ENCODE results near the gene PCA3.

PCA3 gene

GRCh38 chr9:76758476-76758875 is 5.8 kb upstream of the PCA3 start:
- DNase-seq: no peak

DNA sequence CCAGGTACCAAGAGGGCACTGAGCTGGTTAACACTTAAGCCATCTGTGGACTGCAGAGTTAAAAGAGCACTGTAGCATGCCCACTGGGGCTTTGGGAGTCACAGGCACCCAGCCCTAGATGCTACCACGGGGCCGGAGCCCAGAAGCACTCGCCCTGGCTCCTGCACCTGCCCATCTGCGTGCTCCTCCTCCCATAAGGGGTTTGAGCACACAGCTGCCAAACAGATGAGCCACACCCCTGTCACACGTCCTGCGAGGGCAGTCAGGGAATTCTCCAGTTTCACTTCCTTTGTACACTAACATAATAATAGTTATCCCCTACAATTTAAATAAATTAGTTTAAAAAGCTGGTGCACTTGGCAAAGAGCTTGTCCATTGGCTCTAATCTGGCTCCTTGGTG is 4.5 kb upstream of the PCA3 start:
- no peak for DNase-seq

- no peak for DNase-seq
Observed at GRCh38 chr9:76761448-76761847, 2.8 kb upstream of the PCA3 start.

DNA sequence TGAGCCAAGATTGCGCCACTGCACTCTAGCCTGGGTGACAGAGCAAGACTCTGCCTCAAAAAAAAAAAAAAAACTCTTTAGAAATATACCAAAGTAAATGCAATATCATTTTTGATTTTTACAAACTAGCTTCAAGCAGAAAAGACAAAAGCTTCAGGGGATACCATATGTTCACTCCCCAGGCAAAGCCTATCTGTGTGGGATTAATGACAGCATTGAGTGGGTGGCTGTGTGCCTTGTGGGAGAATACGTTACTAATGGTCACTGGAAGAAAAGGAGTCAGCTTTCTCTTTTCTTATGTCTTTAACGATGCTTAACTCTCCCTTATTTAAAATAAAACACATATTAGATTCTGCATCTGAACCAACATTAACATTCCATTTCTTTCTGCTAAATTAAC is 1.9 kb downstream of the PCA3 start:
- no peak for DNase-seq

DNA sequence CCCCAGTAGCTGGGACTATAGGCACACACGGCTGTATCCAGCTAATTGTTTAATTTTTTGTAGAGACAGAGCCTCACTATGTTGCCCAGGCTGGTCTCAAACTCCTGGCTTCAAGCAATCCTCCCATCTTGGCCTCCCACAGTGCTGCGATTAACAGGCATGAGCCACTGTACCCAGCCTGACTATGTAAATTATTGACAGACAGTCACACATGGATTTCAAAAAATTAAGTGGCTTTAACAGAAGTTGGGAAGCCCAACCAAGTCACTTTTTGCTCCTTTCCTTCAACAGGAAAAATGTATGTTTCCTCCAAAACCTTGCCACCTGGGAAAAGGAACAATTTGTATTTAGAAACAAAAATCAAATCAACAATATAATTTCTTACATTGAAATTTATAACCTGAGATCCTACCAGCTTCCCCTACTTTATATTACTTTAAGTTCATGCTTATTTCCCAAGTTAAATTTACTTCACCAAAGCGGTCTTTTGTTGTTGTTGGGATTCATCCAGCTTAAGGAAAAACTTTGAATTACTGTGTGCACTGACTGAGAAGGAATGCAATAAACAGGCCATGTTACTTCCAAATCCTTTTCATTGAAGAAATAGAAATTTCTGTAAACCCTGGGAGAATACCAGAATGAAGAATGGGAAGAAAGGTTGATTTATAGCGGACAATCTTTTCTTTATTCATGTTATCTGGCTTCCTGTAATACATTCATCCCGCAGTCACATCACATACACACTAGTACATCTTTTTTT is 8.6 kb downstream of the PCA3 start:
- no peak for DNase-seq

DNA sequence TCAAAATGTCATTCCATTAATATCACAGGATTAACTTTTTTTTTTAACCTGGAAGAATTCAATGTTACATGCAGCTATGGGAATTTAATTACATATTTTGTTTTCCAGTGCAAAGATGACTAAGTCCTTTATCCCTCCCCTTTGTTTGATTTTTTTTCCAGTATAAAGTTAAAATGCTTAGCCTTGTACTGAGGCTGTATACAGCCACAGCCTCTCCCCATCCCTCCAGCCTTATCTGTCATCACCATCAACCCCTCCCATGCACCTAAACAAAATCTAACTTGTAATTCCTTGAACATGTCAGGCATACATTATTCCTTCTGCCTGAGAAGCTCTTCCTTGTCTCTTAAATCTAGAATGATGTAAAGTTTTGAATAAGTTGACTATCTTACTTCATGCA is 20.6 kb downstream of the PCA3 start:
- no peak for DNase-seq

DNA sequence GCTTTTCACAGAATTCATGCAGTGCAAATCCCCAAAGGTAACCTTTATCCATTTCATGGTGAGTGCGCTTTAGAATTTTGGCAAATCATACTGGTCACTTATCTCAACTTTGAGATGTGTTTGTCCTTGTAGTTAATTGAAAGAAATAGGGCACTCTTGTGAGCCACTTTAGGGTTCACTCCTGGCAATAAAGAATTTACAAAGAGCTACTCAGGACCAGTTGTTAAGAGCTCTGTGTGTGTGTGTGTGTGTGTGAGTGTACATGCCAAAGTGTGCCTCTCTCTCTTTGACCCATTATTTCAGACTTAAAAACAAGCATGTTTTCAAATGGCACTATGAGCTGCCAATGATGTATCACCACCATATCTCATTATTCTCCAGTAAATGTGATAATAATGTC is 21.3 kb downstream of the PCA3 start:
- DNase-seq: no peak

GRCh38 chr9:76787677-76788076 is 23.4 kb downstream of the PCA3 start:
- no peak for DNase-seq

DNA sequence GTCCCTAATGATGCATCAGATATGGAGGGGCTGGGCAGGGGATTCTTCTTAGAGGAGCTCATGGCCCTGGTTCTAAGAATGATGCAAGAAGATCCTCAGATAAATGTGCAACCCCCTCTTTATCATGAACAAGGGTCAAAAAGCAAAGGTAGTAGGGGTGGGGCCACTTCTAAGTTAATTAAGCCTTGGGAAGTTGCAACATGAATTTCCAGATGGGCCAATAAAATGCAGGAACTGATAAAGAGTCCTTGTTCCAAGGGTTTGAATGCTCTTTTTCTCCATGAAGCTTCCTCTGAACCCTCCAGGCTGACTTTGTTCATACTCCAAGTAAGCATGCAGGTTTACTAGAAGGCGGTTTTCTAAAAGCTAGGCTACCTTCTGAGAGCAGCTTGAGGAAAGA is 25.6 kb downstream of the PCA3 start:
- no peak for DNase-seq

DNA sequence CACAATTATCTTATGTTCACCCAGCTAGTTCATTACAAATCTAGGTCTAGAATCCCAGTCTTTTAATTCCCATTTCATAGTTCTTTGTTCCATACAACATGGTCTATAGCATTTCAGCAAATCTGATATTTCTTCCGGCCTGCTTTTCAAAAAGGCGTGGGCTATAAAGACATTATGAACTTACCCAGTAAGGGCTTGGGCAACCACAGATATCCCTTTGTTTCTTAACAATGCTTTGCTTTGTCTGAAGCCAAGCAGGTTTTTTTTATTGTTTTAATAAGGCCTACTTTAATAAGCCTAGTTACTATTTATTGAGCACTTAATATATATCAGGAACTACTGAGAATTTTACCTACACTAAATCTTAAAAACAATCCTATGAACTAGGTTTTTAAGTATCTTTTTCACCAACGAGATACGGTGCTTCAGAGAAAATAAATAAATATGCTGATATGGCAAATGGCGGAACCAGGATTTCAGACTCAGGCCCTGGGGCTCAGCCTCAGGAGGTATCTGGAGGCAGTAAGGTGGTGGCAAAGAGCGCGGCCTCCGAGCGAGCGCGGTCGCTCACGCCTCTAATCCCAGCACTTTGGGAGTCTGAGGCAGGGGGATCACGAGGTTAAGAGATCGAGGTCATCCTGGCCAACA is 29.7 kb downstream of the PCA3 start:
- DNase-seq: no peak

DNA sequence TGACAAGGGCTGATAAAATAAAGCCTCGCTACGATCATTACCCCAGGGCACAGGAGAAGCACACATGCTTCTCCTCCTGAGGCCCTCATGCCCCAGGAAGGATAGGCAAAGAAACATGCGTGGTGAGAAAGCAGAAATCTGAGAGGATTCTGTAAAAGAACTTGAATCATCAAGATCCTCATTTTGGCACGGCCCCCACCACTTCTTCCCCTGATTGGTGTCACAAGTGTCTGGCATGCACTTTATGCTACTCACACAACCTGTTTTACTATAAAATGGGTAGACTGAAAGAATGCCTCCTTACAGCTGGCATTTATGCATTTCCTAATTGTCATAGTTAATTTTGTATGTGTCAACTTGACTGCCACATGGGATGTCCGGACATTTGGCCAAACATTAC is 32.1 kb downstream of the PCA3 start:
- no peak for DNase-seq

- no peak for DNase-seq
Observed at GRCh38 chr9:76798527-76798926, 34.3 kb downstream of the PCA3 start.

DNA sequence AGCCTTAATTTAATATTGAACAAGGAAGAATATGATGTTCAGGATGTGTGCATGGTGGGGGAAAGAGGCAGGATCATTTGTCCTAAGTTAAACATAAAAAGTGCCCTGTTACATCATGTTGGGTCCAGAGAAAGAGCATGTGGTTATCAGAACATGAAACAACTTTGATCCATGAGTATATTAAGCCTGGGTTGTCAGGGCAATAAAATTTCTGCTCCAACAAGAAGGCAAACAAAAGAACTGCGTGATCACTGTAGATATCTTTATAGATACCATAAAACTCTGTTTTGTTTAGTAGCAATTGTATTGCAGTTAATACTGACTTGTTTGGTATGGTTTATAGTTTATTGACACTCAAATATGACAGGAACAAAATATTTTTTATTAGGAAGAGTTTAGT is 35.2 kb downstream of the PCA3 start:
- DNase-seq: no peak

GRCh38 chr9:76800901-76801300 is 36.7 kb downstream of the PCA3 start:
- DNase-seq: no peak

DNA sequence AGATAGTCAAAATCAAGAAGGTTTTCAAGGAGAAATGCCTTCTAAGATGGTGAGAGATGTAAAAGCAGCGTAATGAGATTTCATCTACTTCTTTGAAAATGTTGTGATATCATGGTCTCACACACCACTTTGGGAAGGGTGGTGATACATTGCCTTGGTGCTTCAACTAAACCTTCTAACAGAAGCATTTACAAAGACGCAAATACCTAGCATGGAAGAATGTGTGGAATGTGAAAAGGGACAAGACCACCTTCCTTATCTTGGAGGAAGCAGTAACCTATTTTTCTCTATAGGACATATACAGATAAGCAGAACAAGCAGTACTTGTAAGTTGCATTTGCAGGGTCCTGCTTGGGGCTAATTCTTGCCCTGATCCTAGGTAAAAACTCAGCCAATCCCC is 38.8 kb downstream of the PCA3 start:
- DNase-seq: no peak

DNA sequence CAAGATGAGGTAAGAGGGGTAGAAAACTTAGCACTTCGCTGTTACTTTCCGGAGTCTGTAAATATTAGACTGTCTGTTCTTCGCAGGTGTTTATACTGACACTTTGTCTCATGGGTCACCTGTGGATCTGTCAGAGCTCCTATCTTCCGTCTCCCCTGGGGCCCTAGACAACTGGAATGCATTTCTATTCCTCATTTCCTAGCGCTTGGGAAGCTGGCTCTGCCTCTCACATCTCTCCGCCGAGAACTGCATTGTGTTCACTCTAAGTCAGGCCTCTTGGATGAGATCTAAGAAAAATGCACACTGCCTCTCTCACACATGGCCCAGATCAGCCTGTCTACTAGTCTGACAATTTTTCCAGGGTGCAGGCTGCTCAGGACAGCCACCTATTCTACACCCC is 39.5 kb downstream of the PCA3 start:
- no peak for DNase-seq

DNA sequence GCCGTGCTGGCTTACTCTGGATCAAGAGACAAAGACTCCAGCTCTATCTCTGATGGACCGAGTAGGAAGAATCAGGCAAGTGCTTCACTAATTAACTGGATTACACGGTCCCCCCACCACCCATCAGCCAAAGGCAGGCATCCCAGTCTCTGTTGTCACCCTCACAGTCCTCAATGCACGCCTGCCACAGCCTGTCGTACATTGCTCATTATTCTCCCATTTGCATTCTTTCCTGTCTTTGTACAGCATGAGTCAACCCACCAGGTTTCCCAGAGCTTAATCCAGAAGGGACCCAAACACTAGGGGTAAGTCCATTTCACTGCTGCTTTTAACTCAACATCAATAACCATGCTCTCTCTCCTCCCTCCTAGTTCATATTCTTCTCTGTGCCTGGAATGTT is 44.4 kb downstream of the PCA3 start:
- DNase-seq: no peak

DNA sequence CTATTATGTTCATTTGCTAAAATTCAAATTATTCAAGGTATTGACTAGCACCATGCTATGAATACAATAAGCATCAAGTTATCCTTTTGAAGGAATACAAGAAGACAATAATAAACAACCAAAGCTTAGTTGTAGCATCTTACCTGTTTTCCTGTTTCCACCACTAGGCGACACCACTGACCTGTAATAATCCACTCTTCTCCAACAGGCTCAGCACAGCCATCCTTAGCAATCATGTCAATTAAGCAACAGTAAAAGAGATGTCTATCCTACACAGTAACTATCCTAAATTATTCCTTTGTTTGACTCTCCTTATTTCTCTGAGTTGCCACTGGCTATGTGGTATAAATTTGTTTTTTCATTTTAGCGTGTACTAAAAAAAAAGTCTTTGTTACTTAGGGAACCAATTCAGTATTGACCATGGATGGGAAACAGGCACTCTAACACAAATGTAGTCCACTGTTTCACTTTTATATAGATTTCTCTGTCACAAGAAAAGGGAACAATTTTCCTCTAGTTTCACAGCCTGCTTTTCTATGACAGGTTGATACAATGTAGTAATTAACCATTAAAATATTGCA is 46.2 kb downstream of the PCA3 start:
- DNase-seq: peak; percentile 50

GRCh38 chr9:76812591-76812990 is 48.4 kb downstream of the PCA3 start:
- peak; percentile 12 for DNase-seq

DNA sequence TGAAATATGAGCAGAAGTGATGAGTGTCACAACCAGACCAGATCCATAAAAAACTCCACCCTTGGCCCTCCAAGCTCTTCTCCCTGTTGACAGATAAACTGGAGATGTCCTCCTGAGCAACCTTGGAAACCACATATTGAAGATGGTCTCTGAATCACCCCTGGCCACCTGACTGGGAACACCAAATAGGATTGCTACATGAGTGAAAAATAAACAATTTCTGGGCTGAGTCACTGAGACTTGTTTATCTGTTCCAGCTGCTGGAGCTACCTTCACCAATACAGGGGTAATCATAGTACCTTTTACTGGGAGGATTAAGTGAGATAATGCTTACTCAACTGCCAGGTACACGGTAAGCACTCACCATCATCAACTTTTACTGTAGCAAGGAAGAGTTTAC is 53.3 kb downstream of the PCA3 start:
- DNase-seq: no peak

DNA sequence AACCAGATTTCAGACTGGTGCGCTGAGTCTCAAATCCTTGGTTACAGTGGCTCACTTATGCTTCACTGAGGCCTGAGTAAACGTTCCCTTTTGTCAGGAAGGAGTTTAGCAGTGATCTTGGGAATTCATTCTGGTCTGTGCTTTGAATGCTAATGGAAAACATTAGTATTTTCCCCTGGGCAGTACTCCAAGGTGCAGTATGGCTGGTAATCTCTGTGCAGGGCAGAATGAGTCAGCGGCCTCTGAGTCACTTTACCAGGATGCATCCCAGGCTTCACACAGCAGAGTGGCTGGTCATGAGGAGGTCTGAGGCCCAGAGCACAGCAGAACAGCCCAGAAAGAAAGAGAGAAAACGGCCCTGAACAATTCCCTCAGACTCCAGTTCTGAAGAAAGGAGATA is 54.0 kb downstream of the PCA3 start:
- DNase-seq: no peak

- DNase-seq: no peak
Observed at GRCh38 chr9:76820431-76820830, 56.2 kb downstream of the PCA3 start.

- DNase-seq: no peak
Observed at GRCh38 chr9:76827296-76828080, 63.2 kb downstream of the PCA3 start.

DNA sequence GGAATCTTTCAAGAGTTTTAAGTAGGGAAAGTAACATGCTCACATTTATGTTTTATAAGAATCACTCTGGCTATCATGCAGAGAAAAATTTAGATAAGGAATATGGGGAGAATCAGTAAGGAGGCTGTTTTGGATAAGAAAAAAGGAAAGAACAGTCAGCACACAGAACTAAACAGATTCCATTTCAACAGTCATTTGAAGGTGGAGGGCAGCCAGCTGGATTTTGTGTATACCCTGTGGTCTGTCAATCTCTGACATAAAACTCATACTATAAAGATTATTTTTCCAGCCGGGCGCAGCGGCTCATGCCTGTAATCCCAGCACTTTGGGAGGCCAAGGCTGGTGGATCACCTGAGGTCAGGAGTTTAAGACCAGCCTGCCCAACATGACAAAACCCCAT is 64.2 kb downstream of the PCA3 start:
- DNase-seq: no peak

Measured in NCI-H526 treated with DMSO at 0.1 percent for 48 hours (cell line).